ENCODE measurements around the gene COQ10A. TPM values are rescaled to one million over a fixed set of nuclear protein-coding genes. Genes with fewer than 3 reads are reported as not detected.
"Not testable (repeated sequence)": the region's sequence is repeated elsewhere in the genome, so short reads cannot be mapped to it uniquely, and the experiment has no call there.

The COQ10A gene
- total RNA-seq, 1 experiment from 2014 or later: 3.8 TPM

DNA sequence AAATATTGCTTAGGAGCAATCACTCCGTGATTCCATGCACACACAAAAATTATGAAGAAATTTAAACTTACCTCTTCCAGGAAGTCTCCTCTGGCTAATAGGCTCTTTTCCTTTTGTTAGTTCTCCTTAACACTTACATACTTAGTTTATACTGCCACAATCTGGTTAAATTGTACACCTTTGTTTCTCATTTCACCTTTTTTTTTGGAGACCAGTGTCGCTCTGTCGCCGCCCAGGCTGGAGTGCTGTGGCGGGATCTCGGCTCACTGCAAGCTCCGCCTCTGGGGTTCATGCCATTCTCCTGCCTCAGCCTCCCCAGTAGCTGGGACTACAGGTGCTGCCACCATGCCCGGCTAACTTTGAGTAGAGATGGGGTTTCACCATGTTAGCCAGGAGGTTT is 6.4 kb upstream of the COQ10A start:
- Mint-ChIP-seq H3K4me1 (ENCODE audit: insufficient read depth, unreplicated experiment) (peaks cover 29% of the 10 kb centered on the region), H3K9me3 (ENCODE audit: unreplicated experiment) (no peaks in the 10 kb centered on the region), H3K4me3 (ENCODE audit: unreplicated experiment) (no peak overlapping the region), H3K27ac (ENCODE audit: low read depth, unreplicated experiment) (no peak overlapping the region), H3K27me3 (ENCODE audit: insufficient read depth, unreplicated experiment) (no peaks in the 10 kb centered on the region), H3K36me3 (ENCODE audit: insufficient read depth, unreplicated experiment) (peaks cover 11% of the 10 kb centered on the region)
- no peak for DNase-seq (ENCODE audit: unreplicated experiment)
- intact Hi-C loops (cut with micrococcal nuclease): no loop called here
- CTCF ChIA-PET: interaction anchor here (1.7 kb wide), 1 partner anchor 31 kb away, joined by 4 read pairs; no protein-coding TSS in a partner anchor
- no peak for TF ChIP-seq CTCF (IDR thresholded peaks at IDR 0.05; ENCODE audit: unreplicated experiment)
- POLR2A ChIA-PET: interaction anchor here (0.6 to 3.1 kb wide), 4 partner anchors 31 to 132 kb away, joined by 3 to 15 read pairs (median 13); partner anchors contain the start of genes CNPY2, ESYT1 and RNF41
- no TSS peak for BruUV-seq (replicated peaks)

GRCh38 chr12:56260921-56261320 is 5.8 kb upstream of the COQ10A start:
- Mint-ChIP-seq H3K27me3 (ENCODE audit: insufficient read depth, unreplicated experiment) (no peaks in the 10 kb centered on the region), H3K9me3 (ENCODE audit: unreplicated experiment) (no peaks in the 10 kb centered on the region), H3K36me3 (ENCODE audit: insufficient read depth, unreplicated experiment) (peaks cover 8% of the 10 kb centered on the region), H3K4me3 (ENCODE audit: unreplicated experiment) (no peak overlapping the region), H3K4me1 (ENCODE audit: insufficient read depth, unreplicated experiment) (peaks cover 28% of the 10 kb centered on the region), H3K27ac (ENCODE audit: low read depth, unreplicated experiment) (no peak overlapping the region)
- intact Hi-C loops (cut with micrococcal nuclease): no loop called here
- ChIA-PET CTCF (interaction anchor here (1.7 kb wide), 1 partner anchor 30 kb away, joined by 4 read pairs; no protein-coding TSS in a partner anchor), POLR2A (interaction anchor here (0.6 to 3.1 kb wide), 7 partner anchors 30 to 133 kb away, joined by 3 to 15 read pairs (median 11); partner anchors contain the start of genes CNPY2, ESYT1 and RNF41)
- no peak for DNase-seq (ENCODE audit: unreplicated experiment)
- BruUV-seq (replicated peaks): no TSS peak
- no peak for TF ChIP-seq CTCF (IDR thresholded peaks at IDR 0.05; ENCODE audit: unreplicated experiment)

- POLR2A ChIA-PET: interaction anchor here (0.7 to 3.0 kb wide), 8 partner anchors 10 to 73 kb away, joined by 3 to 15 read pairs (median 4); partner anchors contain the start of genes RNF41 and SMARCC2
- H3K27ac Mint-ChIP-seq (ENCODE audit: low read depth, unreplicated experiment): peak overlapping the region; percentile 54
Observed at GRCh38 chr12:56261503-56262232, 5.1 kb upstream of the COQ10A start.

DNA sequence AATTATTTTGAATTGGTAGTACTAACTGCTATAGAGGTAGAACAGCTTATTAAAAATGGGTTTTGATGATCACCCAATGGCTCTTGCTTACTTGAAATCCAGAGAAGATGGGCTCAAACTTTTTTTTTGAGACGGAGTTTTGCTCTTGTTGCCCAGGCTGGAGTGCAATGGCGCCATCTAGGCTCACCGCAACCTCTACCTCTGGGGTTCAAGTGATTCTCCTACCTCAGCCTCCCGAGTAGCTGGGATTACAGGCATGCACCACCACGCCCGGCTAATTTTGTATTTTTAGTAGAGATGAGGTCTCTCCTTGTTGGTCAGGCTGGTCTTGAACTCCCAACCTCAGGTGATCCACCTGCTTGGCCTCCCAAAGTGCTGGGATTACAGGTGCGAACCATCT is 3.8 kb upstream of the COQ10A start:
- BruUV-seq (replicated peaks); H3K9me3 Mint-ChIP-seq (ENCODE audit: unreplicated experiment); H3K4me3 Mint-ChIP-seq (ENCODE audit: unreplicated experiment); H3K36me3 Mint-ChIP-seq (ENCODE audit: insufficient read depth, unreplicated experiment); H3K27me3 Mint-ChIP-seq (ENCODE audit: insufficient read depth, unreplicated experiment); H3K27ac Mint-ChIP-seq (ENCODE audit: low read depth, unreplicated experiment); intact Hi-C loops (cut with micrococcal nuclease); DNase-seq (ENCODE audit: unreplicated experiment): not testable (repeated sequence)
- ChIA-PET POLR2A (interaction anchor here (0.9 to 3.0 kb wide), 4 partner anchors 36 to 135 kb away, joined by 4 to 11 read pairs (median 6); partner anchors contain the start of genes CNPY2, ESYT1 and RNF41), CTCF (interaction anchor here (0.7 to 0.9 kb wide), 4 partner anchors 35 to 1624 kb away, joined by 3 read pairs; partner anchors contain the start of gene RPL41)
- peaks cover 28% of the 10 kb centered on the region for H3K4me1 Mint-ChIP-seq (ENCODE audit: insufficient read depth, unreplicated experiment)

More at GRCh38 chr12:56261503-56262232, 5.1 kb upstream of the COQ10A start:
- CTCF ChIA-PET: interaction anchor here (1.7 kb wide), 1 partner anchor 29 kb away, joined by 4 read pairs; no protein-coding TSS in a partner anchor
- TF ChIP-seq CTCF (IDR thresholded peaks at IDR 0.05; ENCODE audit: unreplicated experiment): no peak
- H3K4me1 Mint-ChIP-seq (ENCODE audit: insufficient read depth, unreplicated experiment): peaks cover 27% of the 10 kb centered on the region
- peaks cover under 1% of the 10 kb centered on the region for H3K36me3 Mint-ChIP-seq (ENCODE audit: insufficient read depth, unreplicated experiment)
- H3K9me3 Mint-ChIP-seq (ENCODE audit: unreplicated experiment): no peaks in the 10 kb centered on the region
- intact Hi-C loops (cut with micrococcal nuclease): no loop called here
- DNase-seq (ENCODE audit: unreplicated experiment): peak; percentile 64
- H3K27me3 Mint-ChIP-seq (ENCODE audit: insufficient read depth, unreplicated experiment): no peaks in the 10 kb centered on the region
- BruUV-seq (replicated peaks): TSS peak; percentile 59
- H3K4me3 Mint-ChIP-seq (ENCODE audit: unreplicated experiment): no peak overlapping the region

DNA sequence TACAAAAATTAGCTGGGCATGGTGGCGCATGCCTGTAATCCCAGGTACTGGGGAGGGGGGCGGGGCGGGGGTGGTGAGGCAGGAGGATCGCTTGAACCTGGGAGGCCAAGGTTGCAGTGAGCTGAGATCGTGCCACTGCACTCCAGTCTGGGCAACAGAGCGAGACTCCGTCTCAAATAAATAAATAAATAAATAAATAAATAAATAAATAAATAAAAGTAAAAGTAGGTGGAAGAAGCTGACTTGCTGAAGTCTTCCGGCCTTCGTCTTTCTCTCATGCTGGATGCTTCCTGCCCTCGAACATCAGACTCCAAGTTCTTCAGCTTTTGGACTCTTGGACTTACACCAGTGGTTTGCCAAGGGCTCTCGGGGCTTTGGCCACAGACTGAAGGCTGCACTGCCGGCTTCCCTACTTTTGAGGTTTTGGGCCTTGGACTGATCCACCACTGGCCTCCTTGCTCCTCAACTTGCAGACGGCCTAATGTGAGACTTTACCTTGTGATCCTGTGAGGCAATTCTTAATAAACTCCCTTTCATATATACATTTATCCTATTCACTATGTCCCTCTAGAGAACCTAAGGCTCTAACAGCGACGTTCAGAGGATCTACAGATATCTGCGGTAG is 562 bp upstream of the COQ10A start:
- Mint-ChIP-seq H3K27ac (ENCODE audit: low read depth, unreplicated experiment) (peak overlapping the region; percentile 51), H3K36me3 (ENCODE audit: insufficient read depth, unreplicated experiment) (peaks cover 13% of the 10 kb centered on the region), H3K4me1 (ENCODE audit: insufficient read depth, unreplicated experiment) (peaks cover 16% of the 10 kb centered on the region), H3K4me3 (ENCODE audit: unreplicated experiment) (peak overlapping the region; percentile 89)
- CTCF ChIA-PET: interaction anchor here (0.5 to 1.8 kb wide), 12 partner anchors 8 to 267 kb away, joined by 3 to 12 read pairs (median 4); partner anchors contain the start of genes ANKRD52 and IL23A
- intact Hi-C loops (cut with micrococcal nuclease): loop anchor here (1.0 kb wide), 1 partner anchor 198 kb away; no protein-coding TSS in a partner anchor
- not testable (repeated sequence) for BruUV-seq (replicated peaks); H3K9me3 Mint-ChIP-seq (ENCODE audit: unreplicated experiment); DNase-seq (ENCODE audit: unreplicated experiment); H3K27me3 Mint-ChIP-seq (ENCODE audit: insufficient read depth, unreplicated experiment)
- POLR2A ChIA-PET: interaction anchor here (0.6 to 2.2 kb wide), 17 partner anchors 8 to 411 kb away, joined by 3 to 10 read pairs (median 4); partner anchors contain the start of genes ANKRD52, CNPY2, ESYT1 and PAN2
